Lower leg skin (tissue), 3 donors: Measurements from ENCODE around the gene KRTAP9-3.
"Not testable (repeated sequence)": the region's sequence is repeated elsewhere in the genome, so short reads cannot be mapped to it uniquely, and the experiment has no call there.

Experiments
- CTCF ChIP-seq, 3 donors: fragments of 450-650 bp; IDR thresholded peaks; one replicate each; pipeline ENCODE4 v1.5.1; 2016; ENCODE audit warnings: antibody characterized with exemption in 3 of 3, mild to moderate bottlenecking in 3 of 3, moderate library complexity in 2 of 3
- POLR2A ChIP-seq, 2 donors: fragments of 450-650 bp; IDR thresholded peaks; one replicate each; pipeline ENCODE4 v1.6.1; 2016 to 2017; ENCODE audit warnings: antibody characterized with exemption in 2 of 2, mild to moderate bottlenecking in 1 of 2, moderate library complexity in 1 of 2

GRCh38 chr17:41226598-41227095 lies 5.6 kb upstream of the KRTAP9-3 start, which contains the start of gene KRTAP9-2:
- not testable (repeated sequence) for TF ChIP-seq CTCF, POLR2A (IDR thresholded peaks at IDR 0.05)
